Mesendoderm (in vitro differentiated cells): ENCODE data around the gene CAPG.

Source experiments
- DNase-seq: peaks from one replicate; pipeline ENCODE4 v3.0.0; 2013
- H2AK5ac ChIP-seq: 2 replicates; pipeline ENCODE4 v1.6.1; 2013; ENCODE audit warnings: low read length, inconsistent platforms
- H2BK120ac ChIP-seq: 2 replicates; pipeline ENCODE4 v1.6.1; 2013; ENCODE audit warnings: low read depth, mild to moderate bottlenecking, low read length, moderate library complexity, mixed read lengths
- H2BK15ac ChIP-seq: replicated peaks from 2 replicates; pipeline ENCODE4 v1.6.1; 2013; ENCODE audit warnings: low read depth, mild to moderate bottlenecking, moderate library complexity
- H2BK5ac ChIP-seq: 2 replicates; pipeline ENCODE4 v1.6.1; 2013; ENCODE audit warnings: low read length, inconsistent platforms
- H3K18ac ChIP-seq: 2 replicates; pipeline ENCODE4 v1.6.1; 2013; ENCODE audit warnings: mild to moderate bottlenecking, low read length, mixed read lengths
- H3K23ac ChIP-seq: one replicate; pipeline ENCODE4 v1.6.1; 2013; ENCODE audit warnings: low read length
- H3K27ac ChIP-seq: 2 replicates; pipeline ENCODE4 v1.5.1; 2013; ENCODE audit warnings: low read depth, mild to moderate bottlenecking, inconsistent platforms, low read length, moderate library complexity
- H3K27me3 ChIP-seq: 2 replicates; pipeline ENCODE4 v1.6.1; 2013; ENCODE audit warnings: low read length, control low read depth, mild to moderate bottlenecking, inconsistent platforms; ENCODE audit not compliant: insufficient read depth, poor library complexity
- H3K36me3 ChIP-seq: 2 replicates; pipeline ENCODE4 v1.6.1; 2013; ENCODE audit warnings: low read length, inconsistent platforms; ENCODE audit not compliant: control insufficient read depth, insufficient read depth
- H3K4ac ChIP-seq: one replicate; pipeline ENCODE4 v1.6.1; 2013; ENCODE audit warnings: low read depth, mild to moderate bottlenecking, low read length, moderate library complexity
- H3K4me1 ChIP-seq: 2 replicates; pipeline ENCODE4 v1.6.1; 2013; ENCODE audit warnings: low read depth, low read length, inconsistent platforms; ENCODE audit not compliant: control insufficient read depth
- H3K4me2 ChIP-seq: 2 replicates; pipeline ENCODE4 v1.6.1; 2013; ENCODE audit warnings: low read length
- H3K4me3 ChIP-seq: 2 replicates; pipeline ENCODE4 v1.5.1; 2013; ENCODE audit warnings: mild to moderate bottlenecking, low read length
- H3K56ac ChIP-seq: one replicate; pipeline ENCODE4 v1.6.1; 2013; ENCODE audit warnings: low read length
- H3K79me1 ChIP-seq: 2 replicates; pipeline ENCODE4 v1.6.1; 2013; ENCODE audit warnings: low read length, inconsistent platforms
- H3K79me2 ChIP-seq: 2 replicates; pipeline ENCODE4 v1.6.1; 2013; ENCODE audit warnings: mild to moderate bottlenecking, low read length; ENCODE audit not compliant: control insufficient read depth, insufficient read depth
- H3K9ac ChIP-seq: 2 replicates; pipeline ENCODE4 v1.6.1; 2013; ENCODE audit warnings: low read length, inconsistent platforms
- H4K5ac ChIP-seq: one replicate; pipeline ENCODE4 v1.6.1; 2013; ENCODE audit warnings: low read length
- H4K8ac ChIP-seq: one replicate; pipeline ENCODE4 v1.6.1; 2013; ENCODE audit warnings: low read depth, mild to moderate bottlenecking, control low read depth, low read length, moderate library complexity
- WGBS: extraction: QIAGEN DNeasy Blood & Tissue Kit; methylation state at CpG from one replicate; pipeline ENCODE4 v1.1.7; 2013; ENCODE audit warnings: low lambda C conversion rate, missing lambda C conversion rate; ENCODE audit not compliant: insufficient coverage; ENCODE audit errors: extremely low coverage; 5-methylcytosine and 5-hydroxymethylcytosine counted together

Gene CAPG

GRCh38 chr2:85455552-85456090 is 45.5 kb upstream of the CAPG start:
- H3K4me3 ChIP-seq: no peak overlapping the region
- no peak overlapping the region for H2BK15ac ChIP-seq
- H2AK5ac ChIP-seq: no peak overlapping the region
- peak; percentile 87 for DNase-seq
- no peak overlapping the region for H3K9ac ChIP-seq
- peak overlapping the region; percentile 24 for H3K23ac ChIP-seq
- peaks cover 15% of the 10 kb centered on the region for H3K4me1 ChIP-seq
- no peak overlapping the region for H4K5ac ChIP-seq
- H3K27ac ChIP-seq: no peak overlapping the region
- no peaks in the 10 kb centered on the region for H3K27me3 ChIP-seq
- no peaks in the 10 kb centered on the region for H3K79me2 ChIP-seq
- H3K4me2 ChIP-seq: no peak overlapping the region
- no peaks in the 10 kb centered on the region for H3K36me3 ChIP-seq
- peak overlapping the region; percentile 86 for H2BK5ac ChIP-seq
- H3K79me1 ChIP-seq: no peaks in the 10 kb centered on the region
- no peak overlapping the region for H2BK120ac ChIP-seq
- H4K8ac ChIP-seq: no peak overlapping the region
- peak overlapping the region; percentile 25 for H3K56ac ChIP-seq
- H3K4ac ChIP-seq: no peak overlapping the region
- WGBS: no CpG with 5 or more reads among the region's 1 CpG
- H3K18ac ChIP-seq: no peak overlapping the region

GRCh38 chr2:85453571-85453970 is 43.4 kb upstream of the CAPG start:
- Histone ChIP-seq H3K79me2 (no peaks in the 10 kb centered on the region), H3K23ac (no peak overlapping the region), H2BK5ac (no peak overlapping the region), H3K4ac (no peak overlapping the region), H3K4me3 (no peak overlapping the region), H3K56ac (no peak overlapping the region), H4K8ac (no peak overlapping the region), H2AK5ac (no peak overlapping the region), H3K27me3 (no peaks in the 10 kb centered on the region), H3K79me1 (no peaks in the 10 kb centered on the region), H2BK120ac (no peak overlapping the region), H3K4me1 (peaks cover 15% of the 10 kb centered on the region), H3K18ac (no peak overlapping the region), H3K9ac (no peak overlapping the region), H3K4me2 (no peak overlapping the region), H4K5ac (no peak overlapping the region), H2BK15ac (no peak overlapping the region), H3K27ac (no peak overlapping the region), H3K36me3 (no peaks in the 10 kb centered on the region)
- no peak for DNase-seq
- WGBS: no CpG with 5 or more reads among the region's 7 CpGs

GRCh38 chr2:85452237-85452636 is 42.1 kb upstream of the CAPG start:
- DNase-seq: no peak
- H3K56ac ChIP-seq: no peak overlapping the region
- H3K18ac ChIP-seq: no peak overlapping the region
- no peak overlapping the region for H4K5ac ChIP-seq
- no peak overlapping the region for H3K4ac ChIP-seq
- no peak overlapping the region for H4K8ac ChIP-seq
- no peak overlapping the region for H3K4me2 ChIP-seq
- no peak overlapping the region for H3K27ac ChIP-seq
- no peaks in the 10 kb centered on the region for H3K79me1 ChIP-seq
- no peak overlapping the region for H2BK15ac ChIP-seq
- H3K9ac ChIP-seq: no peak overlapping the region
- H2AK5ac ChIP-seq: no peak overlapping the region
- H3K36me3 ChIP-seq: no peaks in the 10 kb centered on the region
- no peak overlapping the region for H3K4me3 ChIP-seq
- no peak overlapping the region for H2BK5ac ChIP-seq
- H3K79me2 ChIP-seq: no peaks in the 10 kb centered on the region
- H3K4me1 ChIP-seq: peaks cover 9% of the 10 kb centered on the region
- no peak overlapping the region for H2BK120ac ChIP-seq
- no CpG with 5 or more reads among the region's 1 CpG for WGBS
- H3K23ac ChIP-seq: no peak overlapping the region
- no peaks in the 10 kb centered on the region for H3K27me3 ChIP-seq

- Histone ChIP-seq H4K8ac (no peak overlapping the region), H3K23ac (no peak overlapping the region), H3K27ac (no peak overlapping the region), H3K56ac (no peak overlapping the region), H3K4me1 (no peaks in the 10 kb centered on the region), H3K79me2 (no peaks in the 10 kb centered on the region), H2BK15ac (no peak overlapping the region), H3K27me3 (no peaks in the 10 kb centered on the region), H4K5ac (no peak overlapping the region), H3K79me1 (no peaks in the 10 kb centered on the region), H3K36me3 (no peaks in the 10 kb centered on the region), H3K9ac (no peak overlapping the region), H2BK5ac (no peak overlapping the region), H3K18ac (no peak overlapping the region), H3K4me3 (no peak overlapping the region), H3K4ac (no peak overlapping the region), H3K4me2 (no peak overlapping the region), H2BK120ac (no peak overlapping the region), H2AK5ac (no peak overlapping the region)
- WGBS: no CpG with 5 or more reads among the region's 7 CpGs
- DNase-seq: no peak
Observed at GRCh38 chr2:85449214-85449588, 39.0 kb upstream of the CAPG start.

- Histone ChIP-seq H3K27me3 (no peaks in the 10 kb centered on the region), H3K36me3 (no peaks in the 10 kb centered on the region), H4K5ac (no peak overlapping the region), H2AK5ac (no peak overlapping the region), H4K8ac (no peak overlapping the region), H2BK15ac (no peak overlapping the region), H3K4ac (no peak overlapping the region), H3K4me3 (no peak overlapping the region), H3K27ac (no peak overlapping the region), H3K79me1 (no peaks in the 10 kb centered on the region), H3K79me2 (no peaks in the 10 kb centered on the region), H2BK120ac (no peak overlapping the region), H3K4me2 (no peak overlapping the region), H3K4me1 (no peaks in the 10 kb centered on the region), H2BK5ac (no peak overlapping the region), H3K56ac (no peak overlapping the region), H3K9ac (no peak overlapping the region), H3K23ac (no peak overlapping the region), H3K18ac (no peak overlapping the region)
- DNase-seq: no peak
- WGBS: no CpG with 5 or more reads among the region's 8 CpGs
Observed at GRCh38 chr2:85448461-85449213, 38.5 kb upstream of the CAPG start.

- Histone ChIP-seq H2BK120ac (no peak overlapping the region), H4K5ac (no peak overlapping the region), H3K56ac (no peak overlapping the region), H3K4me2 (no peak overlapping the region), H3K79me2 (no peaks in the 10 kb centered on the region), H3K4ac (no peak overlapping the region), H3K27me3 (no peaks in the 10 kb centered on the region), H3K79me1 (no peaks in the 10 kb centered on the region), H4K8ac (no peak overlapping the region), H2BK5ac (no peak overlapping the region), H3K27ac (no peak overlapping the region), H2BK15ac (no peak overlapping the region), H3K4me3 (no peak overlapping the region), H2AK5ac (no peak overlapping the region), H3K36me3 (no peaks in the 10 kb centered on the region), H3K9ac (no peak overlapping the region), H3K4me1 (no peaks in the 10 kb centered on the region), H3K18ac (no peak overlapping the region), H3K23ac (no peak overlapping the region)
- DNase-seq: no peak
- WGBS: no CpG with 5 or more reads among the region's 8 CpGs
Observed at GRCh38 chr2:85447222-85447585, 37.0 kb upstream of the CAPG start.
